SK-N-SH treated with all-trans-retinoic acid at 6 μM for 48 hours (cell line): ENCODE data around the gene RAD51B.

Source experiments
- ARNTL ChIP-seq: fragments of 450-650 bp; formaldehyde crosslinking; IDR thresholded peaks from 2 replicates; pipeline ENCODE4 v1.5.0; 2020; ENCODE audit warnings: low read depth, mild to moderate bottlenecking, moderate library complexity, borderline replicate concordance
- ESRRG ChIP-seq: fragments of 250-450 bp; sonication (Bioruptor Pico); IDR thresholded peaks from 2 replicates; pipeline ENCODE4 v1.6.1; 2021; ENCODE audit warnings: mild to moderate bottlenecking
- GLIS3 ChIP-seq: fragments of 250-450 bp; sonication (Bioruptor Pico); IDR thresholded peaks from 2 replicates; pipeline ENCODE4 v1.5.0; 2020; ENCODE audit warnings: mild to moderate bottlenecking, moderate library complexity
- OSR1 ChIP-seq: fragments of 250-450 bp; sonication (Bioruptor Pico); IDR thresholded peaks from 2 replicates; pipeline ENCODE4 v1.8.0; 2022; ENCODE audit warnings: moderate library complexity, mild to moderate bottlenecking, inconsistent platforms
- PATZ1 ChIP-seq: fragments of 250-450 bp; sonication (Bioruptor Pico); IDR thresholded peaks from 2 replicates; pipeline ENCODE4 v1.8.0; 2020; ENCODE audit warnings: mild to moderate bottlenecking, moderate library complexity, borderline replicate concordance
- POU6F1 ChIP-seq: fragments of 250-450 bp; sonication (Bioruptor Pico); IDR thresholded peaks from 2 replicates; pipeline ENCODE4 v1.8.0; 2021; ENCODE audit warnings: low read depth, mild to moderate bottlenecking, moderate library complexity, borderline replicate concordance
- PPARA ChIP-seq: fragments of 250-450 bp; sonication (Bioruptor Pico); IDR thresholded peaks from 2 replicates; pipeline ENCODE4 v1.5.0; 2020; ENCODE audit warnings: mild to moderate bottlenecking, borderline replicate concordance
- ZFP3 ChIP-seq: fragments of 250-450 bp; sonication (Bioruptor Pico); IDR thresholded peaks from 2 replicates; pipeline ENCODE4 v1.5.0; 2020; ENCODE audit warnings: mild to moderate bottlenecking, moderate library complexity
- ZNF565 ChIP-seq: fragments of 450-650 bp; formaldehyde crosslinking; conservative IDR thresholded peaks from 2 replicates; pipeline ENCODE4 v1.5.0; 2020; ENCODE audit warnings: low read depth, mild to moderate bottlenecking, moderate library complexity

GRCh38 chr14:68079941-68080697 lies 260.5 kb downstream of the RAD51B start:
- TF ChIP-seq ZFP3 (CRISPR knock-in tag) (no peak), OSR1 (CRISPR knock-in tag) (no peak), POU6F1 (CRISPR knock-in tag) (no peak), GLIS3 (CRISPR knock-in tag) (no peak), PATZ1 (CRISPR knock-in tag) (no peak), ZNF565 (CRISPR knock-in tag) (no peak), PPARA (CRISPR knock-in tag) (no peak), ESRRG (CRISPR knock-in tag) (no peak), ARNTL (CRISPR knock-in tag) (no peak)
